ENCODE measurements around the gene RNF166.

RNF166 gene

DNA sequence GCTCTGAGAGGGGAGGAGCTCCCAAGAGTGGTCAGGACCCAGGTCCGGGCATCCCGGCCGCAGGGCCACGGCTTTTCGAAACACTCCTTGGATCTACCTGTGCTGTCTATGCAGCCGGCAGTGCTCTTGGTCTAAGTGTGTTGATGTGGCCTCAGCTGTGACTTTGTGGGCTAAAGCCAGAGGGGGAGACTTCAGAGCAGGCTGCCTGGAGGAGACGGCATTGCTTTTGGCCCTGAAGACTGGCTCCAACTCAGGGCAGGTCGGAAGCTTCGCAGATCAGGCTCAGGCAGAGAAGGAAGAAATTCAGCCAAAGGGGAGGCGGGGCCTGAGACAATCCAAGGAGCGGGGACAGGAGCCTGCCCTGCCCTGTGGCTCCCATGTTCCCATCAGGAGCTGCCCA is 47.4 kb upstream of the RNF166 start:
- Histone ChIP-seq H3K9me3 (ENCODE audit: insufficient read depth, low read length, severe bottlenecking) (no peaks in the 10 kb centered on the region), H3K9ac (ENCODE audit: low read depth, low read length) (no peak overlapping the region), H3K4me3 (ENCODE audit: low read depth in 1 of 2, low read length in 2 of 2) (no peak overlapping the region), H3K4me2 (ENCODE audit: insufficient read depth, low read length) (no peak overlapping the region), H3K27me3 (ENCODE audit: insufficient read depth, low read length, poor library complexity) (no peaks in the 10 kb centered on the region), H2AFZ (ENCODE audit: low read depth, low read length) (no peak overlapping the region), H4K20me1 (ENCODE audit: insufficient read depth, low read length) (peaks cover 70% of the 10 kb centered on the region), H3K79me2 (ENCODE audit: insufficient read depth, low read length) (peaks cover 69% of the 10 kb centered on the region), H3K4me1 (ENCODE audit: insufficient read depth, low read length) (no peaks in the 10 kb centered on the region), H3K27ac (ENCODE audit: low read length) (0 out of 2 replicates have a peak overlapping the region, but pooled peaks have one; percentile 31), H3K36me3 (ENCODE audit: insufficient read depth, low read length) (peaks cover 21% of the 10 kb centered on the region)
- TF ChIP-seq, protein P1, sequence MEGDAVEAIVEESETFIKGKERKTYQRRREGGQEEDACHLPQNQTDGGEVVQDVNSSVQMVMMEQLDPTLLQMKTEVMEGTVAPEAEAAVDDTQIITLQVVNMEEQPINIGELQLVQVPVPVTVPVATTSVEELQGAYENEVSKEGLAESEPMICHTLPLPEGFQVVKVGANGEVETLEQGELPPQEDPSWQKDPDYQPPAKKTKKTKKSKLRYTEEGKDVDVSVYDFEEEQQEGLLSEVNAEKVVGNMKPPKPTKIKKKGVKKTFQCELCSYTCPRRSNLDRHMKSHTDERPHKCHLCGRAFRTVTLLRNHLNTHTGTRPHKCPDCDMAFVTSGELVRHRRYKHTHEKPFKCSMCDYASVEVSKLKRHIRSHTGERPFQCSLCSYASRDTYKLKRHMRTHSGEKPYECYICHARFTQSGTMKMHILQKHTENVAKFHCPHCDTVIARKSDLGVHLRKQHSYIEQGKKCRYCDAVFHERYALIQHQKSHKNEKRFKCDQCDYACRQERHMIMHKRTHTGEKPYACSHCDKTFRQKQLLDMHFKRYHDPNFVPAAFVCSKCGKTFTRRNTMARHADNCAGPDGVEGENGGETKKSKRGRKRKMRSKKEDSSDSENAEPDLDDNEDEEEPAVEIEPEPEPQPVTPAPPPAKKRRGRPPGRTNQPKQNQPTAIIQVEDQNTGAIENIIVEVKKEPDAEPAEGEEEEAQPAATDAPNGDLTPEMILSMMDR (IDR thresholded peaks at IDR 0.05; ENCODE audit: borderline replicate concordance, extremely low read depth, low read length, poor library complexity, severe bottlenecking): no peak
- no peak for TF ChIP-seq EZH2 (IDR thresholded peaks at IDR 0.05; ENCODE audit: borderline replicate concordance, low read depth, low read length, severe bottlenecking)
- ATAC-seq (ENCODE audit: insufficient read depth, low read depth) (no peak), DNase-seq (no peak)

DNA sequence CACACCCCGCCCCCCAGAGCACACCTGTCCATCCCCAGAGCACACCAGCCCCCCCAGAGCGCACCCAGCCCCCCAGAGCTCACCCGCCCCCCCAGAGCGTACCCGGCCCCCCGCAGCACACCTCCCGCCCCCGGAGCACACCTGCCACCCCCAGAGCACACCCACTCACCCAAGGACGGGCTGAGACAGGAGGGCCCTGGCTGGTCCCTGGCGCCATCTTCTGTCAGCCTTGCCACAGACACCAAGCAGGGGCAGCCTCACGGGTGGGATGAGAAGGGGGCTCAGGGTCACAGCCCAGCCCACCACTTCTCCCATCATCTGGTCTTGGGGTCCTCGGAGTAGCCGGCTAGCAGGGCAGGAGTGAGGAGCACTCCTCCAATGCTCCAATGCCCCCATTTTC is 47.0 kb upstream of the RNF166 start:
- H3K4me1 ChIP-seq (ENCODE audit: insufficient read depth, low read length): no peaks in the 10 kb centered on the region
- no peak overlapping the region for H3K4me3 ChIP-seq (ENCODE audit: low read depth in 1 of 2, low read length in 2 of 2)
- no peak for TF ChIP-seq EZH2 (IDR thresholded peaks at IDR 0.05; ENCODE audit: borderline replicate concordance, low read depth, low read length, severe bottlenecking)
- TF ChIP-seq, protein P1 (IDR thresholded peaks at IDR 0.05; ENCODE audit: borderline replicate concordance, extremely low read depth, low read length, poor library complexity, severe bottlenecking): no peak
- H3K9ac ChIP-seq (ENCODE audit: low read depth, low read length): no peak overlapping the region
- H4K20me1 ChIP-seq (ENCODE audit: insufficient read depth, low read length): peaks cover 70% of the 10 kb centered on the region
- no peaks in the 10 kb centered on the region for H3K27me3 ChIP-seq (ENCODE audit: insufficient read depth, low read length, poor library complexity)
- H3K27ac ChIP-seq (ENCODE audit: low read length): no peak overlapping the region
- ATAC-seq (ENCODE audit: insufficient read depth, low read depth): no peak
- peaks cover 65% of the 10 kb centered on the region for H3K79me2 ChIP-seq (ENCODE audit: insufficient read depth, low read length)
- H3K4me2 ChIP-seq (ENCODE audit: insufficient read depth, low read length): no peak overlapping the region
- H3K36me3 ChIP-seq (ENCODE audit: insufficient read depth, low read length): peaks cover 21% of the 10 kb centered on the region
- H3K9me3 ChIP-seq (ENCODE audit: insufficient read depth, low read length, severe bottlenecking): no peaks in the 10 kb centered on the region
- DNase-seq: no peak
- no peak overlapping the region for H2AFZ ChIP-seq (ENCODE audit: low read depth, low read length)

DNA sequence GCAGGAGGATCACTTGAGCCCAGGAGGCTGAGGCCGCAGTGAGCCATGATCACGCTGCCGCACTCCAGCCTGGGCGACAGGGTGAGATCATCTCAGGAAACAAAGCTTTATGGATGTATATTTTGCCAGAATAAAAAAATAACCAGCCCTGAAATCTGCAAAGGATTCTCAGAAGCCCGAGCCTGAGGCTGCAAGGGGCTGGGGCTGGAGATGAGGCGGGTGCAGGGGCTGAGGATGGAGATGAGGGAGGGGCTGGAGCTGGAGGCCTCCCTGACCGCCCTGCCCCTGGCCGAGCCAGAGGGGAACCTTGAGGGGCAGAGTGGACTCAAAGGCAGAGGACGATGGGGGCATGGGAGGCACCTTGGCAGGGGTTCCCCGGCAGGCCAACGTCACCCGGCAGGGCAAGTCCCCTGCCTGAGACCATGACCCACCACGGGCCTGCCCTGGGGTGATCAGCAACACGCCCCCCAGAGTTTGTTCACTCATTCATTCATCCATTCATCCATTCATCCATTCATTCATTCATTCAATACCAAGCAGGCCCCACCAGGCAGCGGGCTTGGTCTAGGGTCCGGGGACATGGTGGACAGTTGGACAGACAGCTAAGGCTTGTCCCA is 46.3 kb upstream of the RNF166 start:
- Histone ChIP-seq H3K27ac (ENCODE audit: low read length) (no peak overlapping the region), H3K4me2 (ENCODE audit: insufficient read depth, low read length) (no peak overlapping the region), H3K27me3 (ENCODE audit: insufficient read depth, low read length, poor library complexity) (no peaks in the 10 kb centered on the region), H3K9me3 (ENCODE audit: insufficient read depth, low read length, severe bottlenecking) (no peaks in the 10 kb centered on the region), H3K4me3 (ENCODE audit: low read depth in 1 of 2, low read length in 2 of 2) (no peak overlapping the region), H3K9ac (ENCODE audit: low read depth, low read length) (no peak overlapping the region), H4K20me1 (ENCODE audit: insufficient read depth, low read length) (peaks cover 69% of the 10 kb centered on the region), H3K36me3 (ENCODE audit: insufficient read depth, low read length) (peaks cover 25% of the 10 kb centered on the region), H2AFZ (ENCODE audit: low read depth, low read length) (no peak overlapping the region), H3K4me1 (ENCODE audit: insufficient read depth, low read length) (no peaks in the 10 kb centered on the region), H3K79me2 (ENCODE audit: insufficient read depth, low read length) (peaks cover 58% of the 10 kb centered on the region)
- DNase-seq (no peak), ATAC-seq (ENCODE audit: insufficient read depth, low read depth) (no peak)
- TF ChIP-seq, protein P1 (IDR thresholded peaks at IDR 0.05; ENCODE audit: borderline replicate concordance, extremely low read depth, low read length, poor library complexity, severe bottlenecking): no peak
- no peak for TF ChIP-seq EZH2 (IDR thresholded peaks at IDR 0.05; ENCODE audit: borderline replicate concordance, low read depth, low read length, severe bottlenecking)

Data from DND-41 (cell line).